Measurements from ENCODE around the gene PACS2. TPM values are rescaled to one million over a fixed set of nuclear protein-coding genes. Genes with fewer than 3 reads are reported as not detected.

The PACS2 gene
- polyA plus RNA-seq, 2 donors = 17.8 to 39.2 TPM

- 81 to 84% methylated on average over 33 of the region's 33 CpGs for WGBS, 2 donors
- H3K36me3 ChIP-seq (ENCODE audit: control insufficient read depth in 2 of 2, insufficient read depth in 2 of 2, low read length in 1 of 2) = peaks cover 0 to 10% of the 10 kb centered on the region in 2 donors
- H3K27ac ChIP-seq (ENCODE audit: low read depth in 2 of 2, low read length in 1 of 2) = no peak overlapping the region
- no peaks in the 10 kb centered on the region for H3K27me3 ChIP-seq (ENCODE audit: control insufficient read depth in 1 of 2, insufficient read depth in 2 of 2, low read length in 2 of 2)
- H3K4me1 ChIP-seq (ENCODE audit: control insufficient read depth in 2 of 2, insufficient read depth in 2 of 2, low read length in 1 of 2) = peaks cover 3 to 17% of the 10 kb centered on the region in 2 donors
- peaks cover 0 to 5% of the 10 kb centered on the region in 2 donors for H3K9me3 ChIP-seq (ENCODE audit: control insufficient read depth in 2 of 2, insufficient read depth in 1 of 2, low read depth in 1 of 2, low read length in 1 of 2)
- H3K4me3 ChIP-seq (ENCODE audit: low read depth in 1 of 2, low read length in 2 of 2) = no peak overlapping the region
Measured at GRCh38 chr14:105439710-105440553, 125.4 kb downstream of the PACS2 start.

- H3K27ac ChIP-seq (ENCODE audit: low read depth in 2 of 2, low read length in 1 of 2) = no peak overlapping the region
- no peak overlapping the region for H3K4me3 ChIP-seq (ENCODE audit: low read depth in 1 of 2, low read length in 2 of 2)
- peaks cover 0 to 5% of the 10 kb centered on the region in 2 donors for H3K9me3 ChIP-seq (ENCODE audit: control insufficient read depth in 2 of 2, insufficient read depth in 1 of 2, low read depth in 1 of 2, low read length in 1 of 2)
- H3K36me3 ChIP-seq (ENCODE audit: control insufficient read depth in 2 of 2, insufficient read depth in 2 of 2, low read length in 1 of 2) = peaks cover 0 to 14% of the 10 kb centered on the region in 2 donors
- WGBS, 2 donors = 86 to 96% methylated on average over 15 of the region's 15 CpGs
- H3K4me1 ChIP-seq (ENCODE audit: control insufficient read depth in 2 of 2, insufficient read depth in 2 of 2, low read length in 1 of 2) = peaks cover 3 to 17% of the 10 kb centered on the region in 2 donors
- H3K27me3 ChIP-seq (ENCODE audit: control insufficient read depth in 1 of 2, insufficient read depth in 2 of 2, low read length in 2 of 2) = no peaks in the 10 kb centered on the region
Measured at GRCh38 chr14:105440554-105440900, 126.0 kb downstream of the PACS2 start.

GRCh38 chr14:105440992-105441391 lies 126.4 kb downstream of the PACS2 start:
- no peak overlapping the region for H3K4me3 ChIP-seq (ENCODE audit: low read depth in 1 of 2, low read length in 2 of 2)
- peaks cover 0 to 5% of the 10 kb centered on the region in 2 donors for H3K9me3 ChIP-seq (ENCODE audit: control insufficient read depth in 2 of 2, insufficient read depth in 1 of 2, low read depth in 1 of 2, low read length in 1 of 2)
- H3K36me3 ChIP-seq (ENCODE audit: control insufficient read depth in 2 of 2, insufficient read depth in 2 of 2, low read length in 1 of 2) = peaks cover 0 to 14% of the 10 kb centered on the region in 2 donors
- no peak overlapping the region for H3K27ac ChIP-seq (ENCODE audit: low read depth in 2 of 2, low read length in 1 of 2)
- 97 to 98% methylated on average over 9 of the region's 9 CpGs for WGBS, 2 donors
- H3K27me3 ChIP-seq (ENCODE audit: control insufficient read depth in 1 of 2, insufficient read depth in 2 of 2, low read length in 2 of 2) = no peaks in the 10 kb centered on the region
- H3K4me1 ChIP-seq (ENCODE audit: control insufficient read depth in 2 of 2, insufficient read depth in 2 of 2, low read length in 1 of 2) = peaks cover 3 to 17% of the 10 kb centered on the region in 2 donors

GRCh38 chr14:105442125-105442524 lies 127.6 kb downstream of the PACS2 start:
- Histone ChIP-seq H3K36me3 (ENCODE audit: control insufficient read depth in 2 of 2, insufficient read depth in 2 of 2, low read length in 1 of 2) (peaks cover 0 to 14% of the 10 kb centered on the region in 2 donors), H3K4me3 (ENCODE audit: low read depth in 1 of 2, low read length in 2 of 2) (no peak overlapping the region), H3K27me3 (ENCODE audit: control insufficient read depth in 1 of 2, insufficient read depth in 2 of 2, low read length in 2 of 2) (no peaks in the 10 kb centered on the region), H3K4me1 (ENCODE audit: control insufficient read depth in 2 of 2, insufficient read depth in 2 of 2, low read length in 1 of 2) (peaks cover 3 to 13% of the 10 kb centered on the region in 2 donors), H3K9me3 (ENCODE audit: control insufficient read depth in 2 of 2, insufficient read depth in 1 of 2, low read depth in 1 of 2, low read length in 1 of 2) (peaks cover 0 to 3% of the 10 kb centered on the region in 2 donors), H3K27ac (ENCODE audit: low read depth in 2 of 2, low read length in 1 of 2) (no peak overlapping the region)
- 82% methylated on average over 17 of the region's 17 CpGs for WGBS, 2 donors

- Histone ChIP-seq H3K27me3 (ENCODE audit: control insufficient read depth in 1 of 2, insufficient read depth in 2 of 2, low read length in 2 of 2) (no peaks in the 10 kb centered on the region), H3K4me1 (ENCODE audit: control insufficient read depth in 2 of 2, insufficient read depth in 2 of 2, low read length in 1 of 2) (peaks cover 3 to 9% of the 10 kb centered on the region in 2 donors), H3K36me3 (ENCODE audit: control insufficient read depth in 2 of 2, insufficient read depth in 2 of 2, low read length in 1 of 2) (peaks cover 0 to 12% of the 10 kb centered on the region in 2 donors), H3K4me3 (ENCODE audit: low read depth in 1 of 2, low read length in 2 of 2) (no peak overlapping the region), H3K27ac (ENCODE audit: low read depth in 2 of 2, low read length in 1 of 2) (no peak overlapping the region), H3K9me3 (ENCODE audit: control insufficient read depth in 2 of 2, insufficient read depth in 1 of 2, low read depth in 1 of 2, low read length in 1 of 2) (no peaks in the 10 kb centered on the region)
- 85 to 88% methylated on average over 12 of the region's 12 CpGs for WGBS, 2 donors
Measured at GRCh38 chr14:105442834-105443233, 128.3 kb downstream of the PACS2 start.

GRCh38 chr14:105444859-105445258 lies 130.3 kb downstream of the PACS2 start:
- Histone ChIP-seq H3K36me3 (ENCODE audit: control insufficient read depth in 2 of 2, insufficient read depth in 2 of 2, low read length in 1 of 2) (peaks cover 0 to 14% of the 10 kb centered on the region in 2 donors), H3K4me1 (ENCODE audit: control insufficient read depth in 2 of 2, insufficient read depth in 2 of 2, low read length in 1 of 2) (peaks cover under 1 to 8% of the 10 kb centered on the region in 2 donors), H3K9me3 (ENCODE audit: control insufficient read depth in 2 of 2, insufficient read depth in 1 of 2, low read depth in 1 of 2, low read length in 1 of 2) (no peaks in the 10 kb centered on the region)

GRCh38 chr14:105445290-105445689 lies 130.7 kb downstream of the PACS2 start:
- H3K4me1 ChIP-seq (ENCODE audit: control insufficient read depth in 2 of 2, insufficient read depth in 2 of 2, low read length in 1 of 2) = peaks cover 0 to 4% of the 10 kb centered on the region in 2 donors
- 87 to 89% methylated on average over 24 of the region's 24 CpGs for WGBS, 2 donors
- H3K36me3 ChIP-seq (ENCODE audit: control insufficient read depth in 2 of 2, insufficient read depth in 2 of 2, low read length in 1 of 2) = peaks cover 0 to 16% of the 10 kb centered on the region in 2 donors

More at GRCh38 chr14:105444859-105445258, 130.3 kb downstream of the PACS2 start:
- Histone ChIP-seq H3K4me3 (ENCODE audit: low read depth in 1 of 2, low read length in 2 of 2) (no peak overlapping the region), H3K27ac (ENCODE audit: low read depth in 2 of 2, low read length in 1 of 2) (no peak overlapping the region), H3K27me3 (ENCODE audit: control insufficient read depth in 1 of 2, insufficient read depth in 2 of 2, low read length in 2 of 2) (no peaks in the 10 kb centered on the region)
- 86 to 90% methylated on average over 17 of the region's 17 CpGs for WGBS, 2 donors

GRCh38 chr14:105445901-105446845 lies 131.6 kb downstream of the PACS2 start:
- 90 to 93% methylated on average over 26 of the region's 26 CpGs for WGBS, 2 donors
- Histone ChIP-seq H3K27ac (ENCODE audit: low read depth in 2 of 2, low read length in 1 of 2) (no peak overlapping the region), H3K36me3 (ENCODE audit: control insufficient read depth in 2 of 2, insufficient read depth in 2 of 2, low read length in 1 of 2) (peaks cover 0 to 22% of the 10 kb centered on the region in 2 donors), H3K4me1 (ENCODE audit: control insufficient read depth in 2 of 2, insufficient read depth in 2 of 2, low read length in 1 of 2) (no peaks in the 10 kb centered on the region), H3K4me3 (ENCODE audit: low read depth in 1 of 2, low read length in 2 of 2) (no peak overlapping the region), H3K9me3 (ENCODE audit: control insufficient read depth in 2 of 2, insufficient read depth in 1 of 2, low read depth in 1 of 2, low read length in 1 of 2) (no peaks in the 10 kb centered on the region), H3K27me3 (ENCODE audit: control insufficient read depth in 1 of 2, insufficient read depth in 2 of 2, low read length in 2 of 2) (no peaks in the 10 kb centered on the region)

More at GRCh38 chr14:105445290-105445689, 130.7 kb downstream of the PACS2 start:
- H3K27me3 ChIP-seq (ENCODE audit: control insufficient read depth in 1 of 2, insufficient read depth in 2 of 2, low read length in 2 of 2) = no peaks in the 10 kb centered on the region
- H3K4me3 ChIP-seq (ENCODE audit: low read depth in 1 of 2, low read length in 2 of 2) = no peak overlapping the region
- H3K9me3 ChIP-seq (ENCODE audit: control insufficient read depth in 2 of 2, insufficient read depth in 1 of 2, low read depth in 1 of 2, low read length in 1 of 2) = no peaks in the 10 kb centered on the region
- H3K27ac ChIP-seq (ENCODE audit: low read depth in 2 of 2, low read length in 1 of 2) = no peak overlapping the region

GRCh38 chr14:105446971-105447370 lies 132.4 kb downstream of the PACS2 start:
- Histone ChIP-seq H3K27me3 (ENCODE audit: control insufficient read depth in 1 of 2, insufficient read depth in 2 of 2, low read length in 2 of 2) (no peaks in the 10 kb centered on the region), H3K4me1 (ENCODE audit: control insufficient read depth in 2 of 2, insufficient read depth in 2 of 2, low read length in 1 of 2) (no peaks in the 10 kb centered on the region), H3K4me3 (ENCODE audit: low read depth in 1 of 2, low read length in 2 of 2) (no peak overlapping the region), H3K9me3 (ENCODE audit: control insufficient read depth in 2 of 2, insufficient read depth in 1 of 2, low read depth in 1 of 2, low read length in 1 of 2) (no peaks in the 10 kb centered on the region), H3K27ac (ENCODE audit: low read depth in 2 of 2, low read length in 1 of 2) (no peak overlapping the region), H3K36me3 (ENCODE audit: control insufficient read depth in 2 of 2, insufficient read depth in 2 of 2, low read length in 1 of 2) (peaks cover 0 to 25% of the 10 kb centered on the region in 2 donors)
- WGBS, 2 donors = 79 to 81% methylated on average over 14 of the region's 14 CpGs

Measured in esophagus (tissue), 2 donors.